Panc1 (cell line): ENCODE measurements around the gene CAGE1. TPM values are rescaled to one million over a fixed set of nuclear protein-coding genes. Genes with fewer than 3 reads are reported as not detected.
"Not testable (repeated sequence)": the region's sequence is repeated elsewhere in the genome, so short reads cannot be mapped to it uniquely, and the experiment has no call there.

ENCODE experiments used
- ATAC-seq: fragments of 200-7000 bp; cut with Tn5 transposase; 2 replicates; pipeline ENCODE4 v1.9.1; 2020; ENCODE audit warnings: mild to moderate bottlenecking, moderate library complexity
- BruUV-seq: library from RNA; stranded (reverse); fragments of 400-500 nt; replicated peaks from 2 replicates; lab custom pipeline; 2021; lab: Mats Ljungman, UMichigan
- CTCF ChIA-PET: fragments of 300-600 bp; sonication (Branson Sonifier 250); formaldehyde crosslinking; loops from one replicate; lab custom pipeline; 2022; ENCODE audit warnings: antibody characterized with exemption; lab: Charles Lee
- POLR2A ChIA-PET: fragments of 300-600 bp; sonication (Branson Sonifier 250); formaldehyde crosslinking; loops from one replicate; lab custom pipeline; 2022; ENCODE audit warnings: antibody characterized with exemption; lab: Charles Lee
- DNase-seq: peaks from one replicate; pipeline ENCODE4 v3.0.0-alpha.2; 2010; ENCODE audit warnings: low read depth, low spot score
- H3K27ac ChIP-seq: 2 replicates; pipeline ENCODE4 v1.5.1; 2011; ENCODE audit warnings: mild to moderate bottlenecking, low read length, inconsistent platforms
- H3K27me3 ChIP-seq: fragments of 200-500 bp; sonication (Bioruptor generic); 2 replicates; pipeline ENCODE4 v1.6.0; 2014; ENCODE audit warnings: low read length, inconsistent platforms; ENCODE audit not compliant: control insufficient read depth, insufficient read depth
- H3K36me3 ChIP-seq: fragments of 200-500 bp; sonication (Bioruptor generic); 2 replicates; pipeline ENCODE4 v1.5.1; 2014; ENCODE audit warnings: inconsistent platforms, mild to moderate bottlenecking, low read length, moderate library complexity; ENCODE audit not compliant: control insufficient read depth, insufficient read depth
- H3K4me1 ChIP-seq: 2 replicates; pipeline ENCODE4 v1.5.1; 2011; ENCODE audit warnings: inconsistent platforms, mild to moderate bottlenecking, low read length, moderate library complexity; ENCODE audit not compliant: control insufficient read depth, insufficient read depth
- H3K4me3 ChIP-seq, 2 experiments: 2 replicates each; pipeline ENCODE4 v1.5.1; 2011 to 2012; ENCODE audit warnings: low read depth in 2 of 2, low read length in 2 of 2, mild to moderate bottlenecking in 2 of 2, inconsistent platforms in 1 of 2, moderate library complexity in 1 of 2
- H3K9me3 ChIP-seq: fragments of 200-500 bp; sonication (Bioruptor generic); 2 replicates; pipeline ENCODE4 v1.5.1; 2014; ENCODE audit warnings: low read depth, mild to moderate bottlenecking, inconsistent platforms, low read length, moderate library complexity; ENCODE audit not compliant: control insufficient read depth, insufficient read depth
- CTCF ChIP-seq: fragments of 450-650 bp; IDR thresholded peaks from 2 replicates; pipeline ENCODE4 v1.5.1; 2017; ENCODE audit warnings: mild to moderate bottlenecking
- POLR2AphosphoS5 ChIP-seq: IDR thresholded peaks from 2 replicates; pipeline ENCODE4 v1.6.1; 2012; ENCODE audit warnings: mild to moderate bottlenecking, low read depth, low read length, moderate library complexity
- REST ChIP-seq, 2 experiments: IDR thresholded peaks; 2 replicates each; pipeline ENCODE4 v1.6.1; 2011 to 2012; ENCODE audit warnings: low read depth in 2 of 2, control low read depth in 1 of 2, low read length in 1 of 2, mild to moderate bottlenecking in 1 of 2, moderate library complexity in 1 of 2; ENCODE audit not compliant: insufficient read depth in 1 of 2
- SIN3A ChIP-seq: IDR thresholded peaks from 2 replicates; pipeline ENCODE4 v1.6.1; 2012; ENCODE audit warnings: low read depth, mild to moderate bottlenecking, low read length, moderate library complexity, borderline replicate concordance; ENCODE audit not compliant: insufficient read depth
- TCF7L2 ChIP-seq: IDR thresholded peaks from 2 replicates; pipeline ENCODE4 v1.6.1; 2011; ENCODE audit warnings: mild to moderate bottlenecking, low read depth, low read length, inconsistent platforms
- in situ Hi-C: cut with HindIII; loops from 2 replicates; pipeline ENCODE4 v1.10.0; 2016; ENCODE audit warnings: low sequenced_read_pairs, low pct_unique_long_range_greater_than_20kb
- intact Hi-C: fragments of 100-400 bp; cut with micrococcal nuclease; formaldehyde crosslinking; loops from one replicate; pipeline ENCODE4 v1.10.0; 2022; ENCODE audit not compliant: unreplicated experiment
- total RNA-seq: library from RNA; stranded (reverse); gene quantifications from one replicate; pipeline ENCODE4 v1.2.1, GENCODE V29; 2021; ENCODE audit not compliant: unreplicated experiment

Gene CAGE1
- total RNA-seq, 1 experiment from 2014 or later: not detected

- peaks cover 7% of the 10 kb centered on the region; the same call in 1 of the 2 replicates for H3K27me3 ChIP-seq
- in situ Hi-C loops (no loop called here), intact Hi-C loops (no loop called here)
- TF ChIP-seq CTCF: no peak
- no peak for TF ChIP-seq SIN3A
- no peak for TF ChIP-seq POLR2AphosphoS5
- no peak for TF ChIP-seq REST (IDR thresholded peaks at IDR 0.05; ENCODE audit: insufficient read depth in 1 of 2, low read depth in 2 of 2, low read length in 1 of 2)
- no peak for TF ChIP-seq TCF7L2
- ChIA-PET CTCF (no interaction called here), POLR2A (no interaction called here)
- no TSS peak for BruUV-seq
- H3K4me1 ChIP-seq: no peaks in the 10 kb centered on the region
- DNase-seq (no peak), ATAC-seq (no peak)
- H3K4me3 ChIP-seq: no peak overlapping the region
- H3K27ac ChIP-seq: no peak overlapping the region
- H3K36me3 ChIP-seq: no peaks in the 10 kb centered on the region
- H3K9me3 ChIP-seq: no peaks in the 10 kb centered on the region
Measured at GRCh38 chr6:7373739-7374138, 15.8 kb downstream of the CAGE1 start.

GRCh38 chr6:7367408-7367807, 22.1 kb downstream of the CAGE1 start:
- Histone ChIP-seq H3K36me3 (no peaks in the 10 kb centered on the region), H3K27ac (no peak overlapping the region), H3K27me3 (0 out of 2 replicates have a peak, but pooled peaks cover 2% of the 10 kb centered on the region), H3K4me3 (no peak overlapping the region), H3K4me1 (no peaks in the 10 kb centered on the region), H3K9me3 (no peaks in the 10 kb centered on the region)
- no TSS peak for BruUV-seq
- ChIA-PET CTCF (no interaction called here), POLR2A (no interaction called here)
- intact Hi-C loops: no loop called here
- TF ChIP-seq TCF7L2 (no peak), POLR2AphosphoS5 (no peak), REST (IDR thresholded peaks at IDR 0.05; ENCODE audit: insufficient read depth in 1 of 2, low read depth in 2 of 2, low read length in 1 of 2) (no peak), SIN3A (no peak)
- in situ Hi-C loops: no loop called here
- ATAC-seq (no peak), DNase-seq (no peak)

- POLR2A ChIA-PET: interaction anchor here (0.7 kb wide), 1 partner anchor 243 kb away, joined by 9 read pairs; no protein-coding TSS in a partner anchor
- H3K36me3 ChIP-seq, H3K27me3 ChIP-seq, BruUV-seq, H3K4me3 ChIP-seq, CTCF ChIA-PET, H3K9me3 ChIP-seq, H3K27ac ChIP-seq, H3K4me1 ChIP-seq, DNase-seq, ATAC-seq, intact Hi-C loops, in situ Hi-C loops: not testable (repeated sequence)
Measured at GRCh38 chr6:7351916-7352315, 37.6 kb downstream of the CAGE1 start.

GRCh38 chr6:7350591-7350990, 39.0 kb downstream of the CAGE1 start:
- H3K27ac ChIP-seq, POLR2A ChIA-PET, H3K4me3 ChIP-seq, H3K36me3 ChIP-seq, in situ Hi-C loops, DNase-seq, H3K27me3 ChIP-seq, intact Hi-C loops, H3K9me3 ChIP-seq, H3K4me1 ChIP-seq, CTCF ChIA-PET, ATAC-seq, BruUV-seq: not testable (repeated sequence)
